Measurements from ENCODE around the gene TK2. TPM values are rescaled to one million over a fixed set of nuclear protein-coding genes. Genes with fewer than 3 reads are reported as not detected.
A peak's percentile ranks its signal among the peaks of the same experiment; 100 is the strongest.

Gene TK2
- total RNA-seq, 2 experiments from 2014 or later, result 13.4 to 13.9 TPM

- Mint-ChIP-seq H3K4me3 (no peak overlapping the region), H3K36me3 (ENCODE audit: low read depth) (peaks cover 20% of the 10 kb centered on the region), H3K27ac (peak overlapping the region; percentile 42), H3K27me3 (no peaks in the 10 kb centered on the region), H3K4me1 (peaks cover 18% of the 10 kb centered on the region), H3K9me3 (no peaks in the 10 kb centered on the region)
- DNase-seq, result no peak
- CTCF ChIA-PET, result interaction anchor here (0.8 to 1.0 kb wide), 3 partner anchors 14 to 96 kb away, joined by 3 to 4 read pairs (median 3); no protein-coding TSS in a partner anchor
- POLR2A ChIA-PET, result interaction anchor here (0.6 to 6.3 kb wide), 5 partner anchors 8 to 71 kb away, joined by 3 to 36 read pairs (median 4); partner anchors contain the start of gene CKLF
These were observed 10.1 kb downstream of the TK2 start for GRCh38 chr16:66539623-66540469.

- H3K27ac Mint-ChIP-seq, result no peak overlapping the region
- ChIA-PET CTCF (interaction anchor here (1.0 kb wide), 1 partner anchor 13 kb away, joined by 4 read pairs; no protein-coding TSS in a partner anchor), POLR2A (interaction anchor here (1.6 to 6.3 kb wide), 3 partner anchors 9 to 16 kb away, joined by 4 to 36 read pairs (median 7); partner anchors contain the start of gene CKLF)
- no peaks in the 10 kb centered on the region for H3K9me3 Mint-ChIP-seq
- H3K36me3 Mint-ChIP-seq (ENCODE audit: low read depth), result peaks cover 22% of the 10 kb centered on the region
- no peaks in the 10 kb centered on the region for H3K27me3 Mint-ChIP-seq
- DNase-seq, result no peak
- H3K4me1 Mint-ChIP-seq, result peaks cover 18% of the 10 kb centered on the region
- no peak overlapping the region for H3K4me3 Mint-ChIP-seq
These were observed 11.0 kb downstream of the TK2 start for GRCh38 chr16:66538910-66539309.

- Mint-ChIP-seq H3K9me3 (no peaks in the 10 kb centered on the region), H3K27me3 (no peaks in the 10 kb centered on the region), H3K27ac (no peak overlapping the region), H3K4me1 (peaks cover 18% of the 10 kb centered on the region), H3K36me3 (ENCODE audit: low read depth) (peaks cover 22% of the 10 kb centered on the region), H3K4me3 (no peak overlapping the region)
- ChIA-PET CTCF (interaction anchor here (0.7 kb wide), 1 partner anchor 11 kb away, joined by 3 read pairs; no protein-coding TSS in a partner anchor), POLR2A (interaction anchor here (1.0 kb wide), 1 partner anchor 14 kb away, joined by 3 read pairs; no protein-coding TSS in a partner anchor)
- no peak for DNase-seq
These were observed 12.7 kb downstream of the TK2 start for GRCh38 chr16:66537236-66537635.

- H3K4me3 Mint-ChIP-seq, result no peak overlapping the region
- H3K27me3 Mint-ChIP-seq, result no peaks in the 10 kb centered on the region
- no peaks in the 10 kb centered on the region for H3K9me3 Mint-ChIP-seq
- DNase-seq, result no peak
- no peak overlapping the region for H3K27ac Mint-ChIP-seq
- H3K4me1 Mint-ChIP-seq, result peaks cover 18% of the 10 kb centered on the region
- ChIA-PET POLR2A (interaction anchor here (1.0 kb wide), 2 partner anchors 13 to 14 kb away, joined by 3 read pairs; no protein-coding TSS in a partner anchor), CTCF (no interaction called here)
- peaks cover 22% of the 10 kb centered on the region for H3K36me3 Mint-ChIP-seq (ENCODE audit: low read depth)
These were observed 13.4 kb downstream of the TK2 start for GRCh38 chr16:66536525-66536924.

GRCh38 chr16:66534376-66534799 is 15.5 kb downstream of the TK2 start:
- Mint-ChIP-seq H3K9me3 (no peaks in the 10 kb centered on the region), H3K27ac (no peak overlapping the region), H3K4me1 (peaks cover 13% of the 10 kb centered on the region), H3K4me3 (no peak overlapping the region), H3K27me3 (no peaks in the 10 kb centered on the region), H3K36me3 (ENCODE audit: low read depth) (peaks cover 32% of the 10 kb centered on the region)
- POLR2A ChIA-PET, result no interaction called here
- CTCF ChIA-PET, result no interaction called here
- no peak for DNase-seq

GRCh38 chr16:66529475-66529874 is 20.4 kb downstream of the TK2 start:
- Mint-ChIP-seq H3K27me3 (no peaks in the 10 kb centered on the region), H3K36me3 (ENCODE audit: low read depth) (peaks cover 27% of the 10 kb centered on the region), H3K4me3 (no peak overlapping the region), H3K4me1 (peaks cover 44% of the 10 kb centered on the region), H3K27ac (no peak overlapping the region), H3K9me3 (no peaks in the 10 kb centered on the region)
- CTCF ChIA-PET, result no interaction called here
- DNase-seq, result no peak
- POLR2A ChIA-PET, result interaction anchor here (11.0 kb wide), 1 partner anchor 21 kb away, joined by 286 read pairs; the partner anchor contains the start of genes CKLF and TK2

- no peak for DNase-seq
- CTCF ChIA-PET, result interaction anchor here (1.4 kb wide), 1 partner anchor 25 kb away, joined by 5 read pairs; the partner anchor contains the start of gene CKLF
- Mint-ChIP-seq H3K27ac (no peak overlapping the region), H3K4me1 (peaks cover 56% of the 10 kb centered on the region), H3K4me3 (no peak overlapping the region), H3K36me3 (ENCODE audit: low read depth) (peaks cover 29% of the 10 kb centered on the region), H3K27me3 (no peaks in the 10 kb centered on the region), H3K9me3 (no peaks in the 10 kb centered on the region)
- POLR2A ChIA-PET, result interaction anchor here (11.0 kb wide), 1 partner anchor 22 kb away, joined by 286 read pairs; the partner anchor contains the start of genes CKLF and TK2
These were observed 21.6 kb downstream of the TK2 start for GRCh38 chr16:66528294-66528693.

- no peaks in the 10 kb centered on the region for H3K27me3 Mint-ChIP-seq
- no peak for DNase-seq
- peak overlapping the region; percentile 75 for H3K27ac Mint-ChIP-seq
- POLR2A ChIA-PET, result interaction anchor here (1.0 to 11.0 kb wide), 5 partner anchors 8 to 78 kb away, joined by 3 to 286 read pairs (median 4); partner anchors contain the start of genes CKLF and TK2
- H3K9me3 Mint-ChIP-seq, result no peaks in the 10 kb centered on the region
- H3K4me1 Mint-ChIP-seq, result peaks cover 83% of the 10 kb centered on the region
- peaks cover 34% of the 10 kb centered on the region for H3K36me3 Mint-ChIP-seq (ENCODE audit: low read depth)
- CTCF ChIA-PET, result interaction anchor here (0.8 to 2.7 kb wide), 9 partner anchors 10 to 83 kb away, joined by 3 to 12 read pairs (median 4); partner anchors contain the start of gene CKLF
- H3K4me3 Mint-ChIP-seq, result no peak overlapping the region
These were observed 24.3 kb downstream of the TK2 start for GRCh38 chr16:66525396-66526180.

- DNase-seq, result peak; percentile 50
- no peaks in the 10 kb centered on the region for H3K27me3 Mint-ChIP-seq
- CTCF ChIA-PET, result interaction anchor here (0.7 to 2.9 kb wide), 9 partner anchors 9 to 84 kb away, joined by 3 to 17 read pairs (median 4); partner anchors contain the start of gene CKLF
- peak overlapping the region; percentile 95 for H3K27ac Mint-ChIP-seq
- H3K4me1 Mint-ChIP-seq, result peaks cover 90% of the 10 kb centered on the region
- H3K36me3 Mint-ChIP-seq (ENCODE audit: low read depth), result peaks cover 26% of the 10 kb centered on the region
- no peaks in the 10 kb centered on the region for H3K9me3 Mint-ChIP-seq
- H3K4me3 Mint-ChIP-seq, result no peak overlapping the region
- POLR2A ChIA-PET, result interaction anchor here (0.9 to 11.0 kb wide), 9 partner anchors 9 to 79 kb away, joined by 3 to 286 read pairs (median 6); partner anchors contain the start of genes CKLF, CMTM3 and TK2
These were observed 25.2 kb downstream of the TK2 start for GRCh38 chr16:66524601-66525164.

GRCh38 chr16:66523861-66524354 is 26.0 kb downstream of the TK2 start:
- Mint-ChIP-seq H3K36me3 (ENCODE audit: low read depth) (peaks cover 26% of the 10 kb centered on the region), H3K27ac (peak overlapping the region; percentile 95), H3K4me1 (peaks cover 93% of the 10 kb centered on the region), H3K4me3 (peak overlapping the region; percentile 54), H3K9me3 (no peaks in the 10 kb centered on the region), H3K27me3 (no peaks in the 10 kb centered on the region)
- CTCF ChIA-PET, result interaction anchor here (0.7 to 4.0 kb wide), 13 partner anchors 8 to 127 kb away, joined by 3 to 36 read pairs (median 5); partner anchors contain the start of gene CKLF
- peak; percentile 67 for DNase-seq
- POLR2A ChIA-PET, result interaction anchor here (0.8 to 11.0 kb wide), 9 partner anchors 13 to 84 kb away, joined by 3 to 286 read pairs (median 5); partner anchors contain the start of genes CKLF, CMTM3 and TK2

GRCh38 chr16:66522816-66523590 is 26.9 kb downstream of the TK2 start:
- ChIA-PET CTCF (interaction anchor here (0.7 to 4.0 kb wide), 15 partner anchors 11 to 128 kb away, joined by 3 to 36 read pairs (median 3); partner anchors contain the start of gene CKLF), POLR2A (interaction anchor here (0.8 to 11.0 kb wide), 18 partner anchors 9 to 506 kb away, joined by 3 to 286 read pairs (median 6); partner anchors contain the start of genes CBFB, CKLF, CMTM3 and NAE1)
- H3K36me3 Mint-ChIP-seq (ENCODE audit: low read depth), result peaks cover 20% of the 10 kb centered on the region
- no peaks in the 10 kb centered on the region for H3K27me3 Mint-ChIP-seq
- peak overlapping the region; percentile 95 for H3K27ac Mint-ChIP-seq
- peak overlapping the region; percentile 54 for H3K4me3 Mint-ChIP-seq
- peaks cover 95% of the 10 kb centered on the region for H3K4me1 Mint-ChIP-seq
- no peaks in the 10 kb centered on the region for H3K9me3 Mint-ChIP-seq
- no peak for DNase-seq

Measured in activated CD4-positive, alpha-beta memory T cell treated with anti-CD3 and anti-CD28 coated beads, Interleukin-2, amount 10 ng/mL, durations not matched to agents 7 days and 5 days (primary cell).